ENCODE data around the gene FAM118A. TPM values are rescaled to one million over a fixed set of nuclear protein-coding genes. Genes with fewer than 3 reads are reported as not detected.

Gene FAM118A
- total and polyA plus RNA-seq, 2 of the 8 experiments (the other 6 are each of a cell fraction or from before 2014, with no cell fraction given), result 8.5 to 18.6 TPM

DNA sequence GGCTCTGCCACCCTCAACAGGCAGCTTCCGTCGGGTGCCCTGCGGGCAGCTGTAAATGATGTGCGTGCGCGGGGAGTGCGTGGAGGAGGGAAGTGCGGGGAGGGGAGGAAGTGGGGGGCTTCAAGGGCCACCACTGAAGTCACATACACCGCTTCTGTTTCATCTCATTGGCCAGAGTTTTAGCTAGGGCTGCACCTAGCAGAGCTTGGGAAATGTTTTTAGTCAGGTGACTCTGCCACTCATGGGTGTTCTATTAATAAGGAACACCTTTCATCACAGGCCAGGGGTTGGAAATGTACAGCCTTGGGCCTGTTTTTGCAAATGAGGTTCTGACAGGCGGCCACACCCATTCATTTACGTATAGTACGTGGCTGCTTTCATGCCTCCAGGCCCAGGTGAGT lies 14.6 kb downstream of the FAM118A start:
- CTCF ChIA-PET (ENCODE audit: partially characterized antibody), result interaction anchor here (0.7 to 2.8 kb wide), 3 partner anchors 11 to 47 kb away, joined by 3 to 19 read pairs (median 5); partner anchors contain the start of gene UPK3A
- H3K79me2 ChIP-seq (ENCODE audit: control insufficient read depth in 1 of 2, insufficient read depth in 2 of 2, low read length in 2 of 2), result peaks cover 0 to 19% of the 10 kb centered on the region in 2 experiments; a peak in 1 of 4 replicates
- no peak for FAIRE-seq
- TF ChIP-seq SP4 (IDR thresholded peaks at IDR 0.05; ENCODE audit: low read length), result no peak
- TF ChIP-seq KDM5A (IDR thresholded peaks at IDR 0.05; ENCODE audit: low read length), result no peak

More for the DNA sequence above, 14.6 kb downstream of the FAM118A start:
- H3K79me1 ChIP-seq (ENCODE audit: low read depth, low read length), result no peaks in the 10 kb centered on the region; the same call in 1 of the 2 replicates
- no peak overlapping the region for H3K4ac ChIP-seq (replicated peaks; ENCODE audit: insufficient read length, low read depth, low read length)
- POLR2A ChIA-PET (ENCODE audit: partially characterized antibody), result interaction anchor here (1.2 kb wide), 1 partner anchor 11 kb away, joined by 3 read pairs; no protein-coding TSS in a partner anchor
- H4K91ac ChIP-seq (replicated peaks; ENCODE audit: insufficient read length, low read length), result no peak overlapping the region
- H2BK15ac ChIP-seq (ENCODE audit: low read length), result no peak overlapping the region
- no peak overlapping the region for H3K23ac ChIP-seq (ENCODE audit: insufficient read length)
- H2BK120ac ChIP-seq (replicated peaks; ENCODE audit: low read depth, low read length), result no peak overlapping the region
- no peak overlapping the region for H2AFZ ChIP-seq (ENCODE audit: low read length)
- no peak overlapping the region for H2BK5ac ChIP-seq (ENCODE audit: low read depth, low read length)
- H3K18ac ChIP-seq (ENCODE audit: extremely low read depth, low read length), result no peak overlapping the region
- H4K8ac ChIP-seq (ENCODE audit: extremely low read depth, insufficient read depth, low read length), result no peak overlapping the region
- no peak overlapping the region for H2BK12ac ChIP-seq (ENCODE audit: low read depth, low read length)
- no peak overlapping the region for H4K5ac ChIP-seq (ENCODE audit: insufficient read length, low read depth, low read length)
- H3K36me3 ChIP-seq (ENCODE audit: control insufficient read depth in 2 of 4, insufficient read depth in 4 of 4, low read length in 3 of 4), result peaks cover 0 to 15% (median 10%) of the 10 kb centered on the region in 4 experiments; a peak in 6 of 8 replicates
- H3K4me2 ChIP-seq (ENCODE audit: insufficient read depth in 1 of 2, low read depth in 2 of 2, low read length in 2 of 2), result no peak overlapping the region
- no peak for DNase-seq (ENCODE audit: low read depth in 1 of 2, low spot score in 2 of 2)
- H3K4me3 ChIP-seq (ENCODE audit: extremely low read depth in 1 of 4, insufficient read depth in 2 of 4, low read depth in 3 of 4, low read length in 4 of 4), result no peak overlapping the region
- H3K27me3 ChIP-seq (replicated peaks in 1 of 4; ENCODE audit: control insufficient read depth in 3 of 4, extremely low read depth in 1 of 4, insufficient read depth in 3 of 4, low read length in 3 of 4), result no peaks in the 10 kb centered on the region
- no peaks in the 10 kb centered on the region for H3K9me3 ChIP-seq (ENCODE audit: insufficient read depth in 2 of 2, low read depth in 1 of 2, low read length in 1 of 2)
- H3K23me2 ChIP-seq (ENCODE audit: low read depth, low read length), result no peaks in the 10 kb centered on the region
- no peaks in the 10 kb centered on the region for H3K4me1 ChIP-seq (replicated peaks in 1 of 4; ENCODE audit: control insufficient read depth in 3 of 4, insufficient read depth in 4 of 4, low read length in 3 of 4)
- 92% methylated on average over 12 of the region's 12 CpGs; no CpG with 5 or more reads in 1 of the 2 experiments for WGBS, 2 experiments (ENCODE audit: extremely low coverage in 1 of 2, insufficient coverage in 1 of 2, insufficient read length in 1 of 2, insufficient replicate concordance in 2 of 2, low coverage in 1 of 2, low lambda C conversion rate in 2 of 2, missing lambda C conversion rate in 1 of 2)
- H3K56ac ChIP-seq (replicated peaks; ENCODE audit: insufficient read length, low read depth, low read length), result no peak overlapping the region
- no peak overlapping the region for H3K14ac ChIP-seq (ENCODE audit: insufficient read length)
- no peak overlapping the region for H3K9ac ChIP-seq (replicated peaks in 1 of 4; ENCODE audit: extremely low read depth in 1 of 4, low read depth in 3 of 4, low read length in 3 of 4)
- no peak overlapping the region for H2AK5ac ChIP-seq (ENCODE audit: low read depth, low read length)
- no peak overlapping the region for H2BK20ac ChIP-seq (ENCODE audit: low read length)
- H4K20me1 ChIP-seq (replicated peaks in 1 of 2; ENCODE audit: control insufficient read depth in 1 of 2, insufficient read depth in 2 of 2, low read length in 2 of 2), result peaks cover 0 to 2% of the 10 kb centered on the region in 2 experiments
- no peak overlapping the region for H3K27ac ChIP-seq (ENCODE audit: low read depth, low read length)
